ENCODE data around the gene CUL5. TPM values are rescaled to one million over a fixed set of nuclear protein-coding genes. Genes with fewer than 3 reads are reported as not detected.
A peak's percentile ranks its signal among the peaks of the same experiment; 100 is the strongest.

Gene CUL5
- total RNA-seq, 1 donor from 2014 or later = 51.7 TPM

DNA sequence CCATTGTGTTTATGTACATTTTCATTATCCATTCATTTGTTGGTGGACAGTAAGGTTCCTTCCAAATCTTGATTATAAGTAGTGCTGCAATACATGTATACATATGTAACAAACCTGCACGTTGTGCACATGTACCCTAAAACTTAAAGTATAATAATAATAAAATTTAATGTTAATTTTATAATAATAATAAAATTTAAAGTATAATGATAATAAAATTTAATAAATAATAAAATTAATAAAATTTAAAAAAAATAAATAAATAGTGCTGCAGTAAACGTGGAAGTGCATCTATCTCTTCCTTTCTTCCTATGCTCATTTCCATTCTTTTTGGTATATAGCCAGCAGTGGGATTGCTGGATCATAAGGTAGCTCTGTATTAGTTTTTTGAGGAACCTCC is 54.7 kb downstream of the CUL5 start:
- no peak overlapping the region for H3K27ac Mint-ChIP-seq

DNA sequence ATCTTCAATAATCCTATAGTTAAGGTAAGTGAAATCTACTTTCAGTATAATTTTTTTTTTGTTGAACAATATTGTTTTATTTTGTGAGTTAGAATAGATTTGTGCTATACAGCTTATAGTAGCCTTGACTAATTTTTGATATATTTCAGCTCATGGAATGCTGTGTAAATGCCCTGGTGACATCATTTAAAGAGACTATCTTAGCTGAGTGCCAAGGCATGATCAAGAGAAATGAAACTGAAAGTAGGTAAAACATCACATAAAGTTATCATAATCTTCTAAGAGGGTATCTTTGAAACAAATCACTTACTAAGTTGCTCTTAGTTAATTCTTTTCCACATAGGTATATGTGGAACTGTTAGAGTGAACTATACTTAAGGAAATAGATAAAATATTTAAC is 61.2 kb downstream of the CUL5 start:
- H3K36me3 Mint-ChIP-seq = peaks cover 23% of the 10 kb centered on the region
- peak overlapping the region; percentile 18 for H3K27ac Mint-ChIP-seq
- no peak for DNase-seq (ENCODE audit: low spot score in 2 of 2, unreplicated experiment in 2 of 2)
- H3K9me3 Mint-ChIP-seq = no peaks in the 10 kb centered on the region
- no peaks in the 10 kb centered on the region for H3K27me3 Mint-ChIP-seq (ENCODE audit: low read depth)
- no peak for TF ChIP-seq CTCF (IDR thresholded peaks at IDR 0.05; ENCODE audit: unreplicated experiment)
- no peak overlapping the region for H3K4me3 Mint-ChIP-seq
- H3K4me1 Mint-ChIP-seq = peaks cover 12% of the 10 kb centered on the region

More for the DNA sequence above, 54.7 kb downstream of the CUL5 start:
- H3K4me3 Mint-ChIP-seq = no peak overlapping the region
- H3K36me3 Mint-ChIP-seq = peaks cover 44% of the 10 kb centered on the region
- no peaks in the 10 kb centered on the region for H3K27me3 Mint-ChIP-seq (ENCODE audit: low read depth)
- peaks cover 11% of the 10 kb centered on the region for H3K9me3 Mint-ChIP-seq
- TF ChIP-seq CTCF (IDR thresholded peaks at IDR 0.05; ENCODE audit: unreplicated experiment) = no peak
- H3K4me1 Mint-ChIP-seq = peaks cover 1% of the 10 kb centered on the region
- DNase-seq (ENCODE audit: low spot score in 2 of 2, unreplicated experiment in 2 of 2) = no peak

GRCh38 chr11:108084811-108085210 is 76.1 kb downstream of the CUL5 start:
- no peak for TF ChIP-seq CTCF (IDR thresholded peaks at IDR 0.05; ENCODE audit: unreplicated experiment)
- Mint-ChIP-seq H3K4me3 (no peak overlapping the region), H3K36me3 (peaks cover 41% of the 10 kb centered on the region), H3K27me3 (ENCODE audit: low read depth) (no peaks in the 10 kb centered on the region), H3K27ac (peak overlapping the region; percentile 41), H3K9me3 (no peaks in the 10 kb centered on the region), H3K4me1 (no peaks in the 10 kb centered on the region)
- DNase-seq (ENCODE audit: low spot score in 2 of 2, unreplicated experiment in 2 of 2) = no peak

DNA sequence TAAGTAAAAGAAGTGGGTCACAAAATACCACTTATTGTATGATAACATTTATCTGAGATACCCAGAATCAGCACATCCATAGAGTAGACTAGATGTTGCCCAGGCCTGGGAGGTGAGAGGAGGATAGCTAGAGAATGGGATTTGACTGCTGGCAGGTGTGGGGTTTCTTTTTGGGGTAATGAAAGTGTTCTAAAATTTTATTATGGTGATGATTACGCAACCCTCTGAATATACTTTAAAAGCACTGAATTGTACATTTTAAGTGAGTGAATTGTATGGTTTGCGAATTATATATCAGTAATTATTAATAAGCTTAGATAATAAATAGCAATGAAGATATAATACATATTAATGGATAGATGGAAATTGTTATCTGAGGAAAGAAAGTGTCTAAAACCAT is 77.0 kb downstream of the CUL5 start:
- Mint-ChIP-seq H3K27me3 (ENCODE audit: low read depth) (no peaks in the 10 kb centered on the region), H3K9me3 (no peaks in the 10 kb centered on the region), H3K27ac (no peak overlapping the region), H3K4me3 (no peak overlapping the region), H3K36me3 (peaks cover 33% of the 10 kb centered on the region), H3K4me1 (no peaks in the 10 kb centered on the region)
- TF ChIP-seq CTCF (IDR thresholded peaks at IDR 0.05; ENCODE audit: unreplicated experiment) = no peak
- no peak for DNase-seq (ENCODE audit: low spot score in 2 of 2, unreplicated experiment in 2 of 2)

- Mint-ChIP-seq H3K36me3 (peaks cover 21% of the 10 kb centered on the region), H3K4me3 (no peak overlapping the region), H3K4me1 (no peaks in the 10 kb centered on the region), H3K9me3 (no peaks in the 10 kb centered on the region), H3K27ac (no peak overlapping the region), H3K27me3 (ENCODE audit: low read depth) (no peaks in the 10 kb centered on the region)
- no peak for TF ChIP-seq CTCF (IDR thresholded peaks at IDR 0.05; ENCODE audit: unreplicated experiment)
- DNase-seq (ENCODE audit: low spot score in 2 of 2, unreplicated experiment in 2 of 2) = no peak
Measured at GRCh38 chr11:108092134-108092533, 83.4 kb downstream of the CUL5 start.
